Measurements from ENCODE around the gene CACNA2D3.

DNA sequence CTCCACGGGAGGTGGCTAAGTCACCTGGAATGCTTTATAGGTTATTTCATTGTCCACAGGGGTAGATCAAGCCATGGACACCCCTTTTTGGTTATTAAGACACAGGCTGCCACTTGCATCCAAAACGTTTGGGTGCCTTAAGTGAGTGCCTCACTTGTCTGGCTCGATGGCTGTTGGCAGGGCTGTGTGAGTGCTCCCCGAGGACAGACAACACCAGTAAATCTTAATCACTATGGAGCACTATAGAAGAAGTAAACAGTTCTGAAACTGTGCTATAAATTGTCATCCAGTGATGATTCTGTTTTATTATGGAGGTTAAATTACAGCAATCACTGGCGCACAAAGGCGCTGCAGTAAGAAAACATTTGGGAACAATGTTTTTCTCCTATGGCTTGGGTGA lies 215.5 kb downstream of the CACNA2D3 start:
- TF ChIP-seq POLR2A (IDR thresholded peaks at IDR 0.05; ENCODE audit: low read depth, low read length) (no peak), TAF1 (IDR thresholded peaks at IDR 0.05; ENCODE audit: low read depth, low read length) (no peak), POLR2AphosphoS5 (IDR thresholded peaks at IDR 0.05; ENCODE audit: low read depth, low read length) (no peak)

All from GM12891 (cell line).